Left renal cortex interstitium (tissue), 4 donors: ENCODE results near the gene SH3BP5. TPM values are rescaled to one million over a fixed set of nuclear protein-coding genes. Genes with fewer than 3 reads are reported as not detected.
A peak's percentile ranks its signal among the peaks of the same experiment; 100 is the strongest.

Experiments
- DNase-seq, 4 donors: peaks; one replicate each; pipeline ENCODE4 v3.0.0-alpha.2; 2013; ENCODE audit warnings: low read depth in 4 of 4, low spot score in 2 of 4, missing footprints in 1 of 4
- polyA plus RNA-seq, 4 donors: library from polyadenylated mRNA; unstranded; fragments of 120-200 nt; gene quantifications; one replicate each; pipeline ENCODE4 v1.2.1, GENCODE V29; 2013; ENCODE audit not compliant: insufficient read length in 4 of 4

The SH3BP5 gene
- polyA plus RNA-seq, 4 donors, result 46.0 to 64.4 (median 57.5) TPM

GRCh38 chr3:15300323-15301078 is 31.9 kb downstream of the SH3BP5 start:
- DNase-seq, result no peak

DNA sequence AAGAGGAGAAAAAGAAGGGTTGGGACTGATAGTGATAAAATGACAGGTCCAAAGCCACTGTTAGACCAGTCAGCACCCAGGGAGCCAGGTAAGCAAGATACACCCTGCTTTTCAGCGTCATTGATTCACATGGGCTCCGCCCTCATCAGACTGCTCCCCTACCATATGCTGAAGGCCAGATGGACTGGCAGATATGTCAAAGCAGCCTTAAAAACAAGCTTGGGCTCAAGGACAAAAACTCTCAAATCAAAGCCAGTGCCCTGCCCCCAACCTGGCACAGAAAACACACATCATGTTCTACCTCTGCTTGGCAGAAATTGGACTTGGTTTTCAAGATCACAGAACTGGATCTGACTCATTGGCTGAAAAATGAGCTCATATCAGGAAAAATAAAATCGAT is 33.4 kb downstream of the SH3BP5 start:
- no peak for DNase-seq

DNA sequence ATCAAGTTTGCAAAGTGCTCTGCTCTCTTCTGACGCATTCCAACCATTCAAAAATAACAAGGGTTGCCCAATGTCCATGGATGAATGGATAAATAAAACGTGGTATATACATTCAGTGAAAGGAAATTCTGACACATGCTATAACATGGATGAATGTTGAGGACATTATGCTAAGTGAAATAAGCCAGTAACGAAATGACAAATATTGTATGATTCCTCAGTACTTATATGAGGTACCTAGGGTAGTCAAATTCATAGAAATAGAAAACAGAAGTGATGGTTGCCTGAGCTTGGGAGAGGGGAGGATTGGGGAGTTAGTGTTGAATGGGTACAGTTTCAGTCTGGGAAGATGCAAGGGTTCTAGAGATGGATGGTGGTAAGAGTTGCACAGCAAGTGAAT is 33.9 kb downstream of the SH3BP5 start:
- no peak for DNase-seq

GRCh38 chr3:15297608-15298350 is 34.6 kb downstream of the SH3BP5 start:
- no peak for DNase-seq

- no peak for DNase-seq
These were observed 36.9 kb downstream of the SH3BP5 start for GRCh38 chr3:15295506-15295905.

DNA sequence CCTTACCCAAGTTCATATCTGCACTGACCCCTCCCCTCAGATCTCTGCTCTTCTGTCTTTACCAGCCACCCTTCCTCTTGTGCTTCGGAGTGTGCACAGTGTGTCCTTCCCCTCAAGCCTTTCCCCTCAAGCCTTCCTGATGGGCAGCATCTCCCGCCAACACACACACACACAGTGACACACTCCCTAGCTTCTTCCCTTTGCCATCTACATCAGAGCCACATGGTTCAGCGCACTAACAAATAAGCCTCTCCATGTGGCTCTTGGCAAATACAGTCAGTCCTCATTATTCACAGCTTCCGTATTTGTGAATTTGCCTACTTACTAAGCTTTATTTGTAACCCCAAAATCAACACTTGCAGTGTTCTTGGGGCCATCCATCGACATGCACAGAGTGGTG is 37.5 kb downstream of the SH3BP5 start:
- no peak for DNase-seq

- DNase-seq, result peak in 2 of 4 donors; percentile 36 to 50
These were observed 39.4 kb downstream of the SH3BP5 start for GRCh38 chr3:15292765-15293522.

DNA sequence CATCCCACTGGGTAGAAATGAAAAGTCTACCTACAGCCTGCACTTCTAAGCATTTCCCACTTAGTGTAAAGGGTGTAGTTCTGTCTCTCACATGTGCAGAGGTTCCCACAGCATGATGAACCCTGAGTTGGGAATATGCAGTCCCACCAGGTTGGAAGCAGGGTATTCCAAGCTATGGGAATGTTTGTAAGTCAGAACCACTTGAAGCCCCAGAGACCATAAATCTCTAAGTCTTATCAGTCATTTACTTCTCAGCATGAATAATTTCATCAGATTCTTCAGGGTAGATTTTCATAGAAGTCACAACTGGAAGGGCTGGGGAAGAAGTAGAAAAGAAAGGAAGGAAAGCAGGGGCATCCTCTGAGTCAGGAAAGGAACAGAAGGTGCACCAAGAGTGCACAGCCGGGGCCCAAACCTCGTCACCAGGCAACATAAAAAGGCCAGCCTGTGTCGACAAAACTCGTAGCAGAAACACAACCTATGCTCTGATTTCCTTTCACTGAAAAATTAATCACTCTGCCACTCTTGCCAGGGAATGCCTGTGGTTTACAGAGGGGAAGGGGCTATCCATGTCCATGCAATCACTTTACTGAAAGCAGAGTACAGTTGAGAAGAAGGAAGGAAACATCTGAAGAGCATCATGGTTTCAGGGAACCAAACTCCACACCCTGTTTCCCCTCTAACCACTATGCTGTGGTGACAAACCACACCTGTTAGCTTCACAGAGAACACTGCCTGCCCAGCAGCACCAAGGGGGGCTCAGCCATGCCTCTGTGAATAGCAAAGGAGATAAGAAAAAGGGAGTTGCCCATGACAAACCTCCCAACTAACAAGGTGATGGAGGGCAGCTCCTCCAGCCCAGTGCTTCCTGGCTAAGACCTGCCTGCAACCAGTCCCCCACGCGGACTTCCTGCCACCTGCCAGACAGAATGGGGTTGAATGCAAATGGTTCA is 40.5 kb downstream of the SH3BP5 start:
- DNase-seq, result no peak

- no peak for DNase-seq
These were observed 41.6 kb downstream of the SH3BP5 start for GRCh38 chr3:15290736-15291135.

- no peak for DNase-seq
These were observed 42.7 kb downstream of the SH3BP5 start for GRCh38 chr3:15289661-15290060.

DNA sequence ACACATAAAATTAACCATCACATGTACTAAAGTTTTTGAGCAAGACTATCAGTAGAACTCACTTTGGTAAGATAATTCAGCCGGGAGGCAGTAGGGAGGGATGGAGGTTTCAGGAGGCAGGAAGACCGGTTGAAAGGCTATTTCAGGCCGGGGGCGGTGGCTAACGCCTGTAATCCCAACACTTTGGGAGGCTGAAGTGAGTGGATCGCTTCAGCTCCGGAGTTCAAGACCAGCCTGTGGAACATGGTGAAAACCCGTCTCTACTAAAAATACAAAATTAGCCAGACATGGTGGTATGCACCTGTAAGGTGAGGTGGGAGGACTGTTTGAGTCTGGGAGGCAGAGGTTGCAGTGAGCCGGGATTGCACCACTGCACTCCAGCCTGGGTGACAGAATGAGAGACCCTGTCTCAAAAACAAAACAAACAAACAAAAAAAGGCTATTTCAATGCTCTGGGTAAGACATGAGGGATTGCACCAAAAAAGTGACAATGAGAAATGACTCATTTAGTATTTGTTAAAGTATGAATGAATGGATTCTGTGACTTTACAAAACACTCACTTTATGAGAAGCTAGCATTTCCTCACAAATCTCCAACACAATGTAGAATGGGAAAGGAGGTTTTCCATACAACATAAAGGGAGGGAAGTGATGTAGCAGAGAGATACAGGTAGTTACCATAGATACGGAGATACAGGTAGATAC is 43.9 kb downstream of the SH3BP5 start:
- DNase-seq, result no peak

DNA sequence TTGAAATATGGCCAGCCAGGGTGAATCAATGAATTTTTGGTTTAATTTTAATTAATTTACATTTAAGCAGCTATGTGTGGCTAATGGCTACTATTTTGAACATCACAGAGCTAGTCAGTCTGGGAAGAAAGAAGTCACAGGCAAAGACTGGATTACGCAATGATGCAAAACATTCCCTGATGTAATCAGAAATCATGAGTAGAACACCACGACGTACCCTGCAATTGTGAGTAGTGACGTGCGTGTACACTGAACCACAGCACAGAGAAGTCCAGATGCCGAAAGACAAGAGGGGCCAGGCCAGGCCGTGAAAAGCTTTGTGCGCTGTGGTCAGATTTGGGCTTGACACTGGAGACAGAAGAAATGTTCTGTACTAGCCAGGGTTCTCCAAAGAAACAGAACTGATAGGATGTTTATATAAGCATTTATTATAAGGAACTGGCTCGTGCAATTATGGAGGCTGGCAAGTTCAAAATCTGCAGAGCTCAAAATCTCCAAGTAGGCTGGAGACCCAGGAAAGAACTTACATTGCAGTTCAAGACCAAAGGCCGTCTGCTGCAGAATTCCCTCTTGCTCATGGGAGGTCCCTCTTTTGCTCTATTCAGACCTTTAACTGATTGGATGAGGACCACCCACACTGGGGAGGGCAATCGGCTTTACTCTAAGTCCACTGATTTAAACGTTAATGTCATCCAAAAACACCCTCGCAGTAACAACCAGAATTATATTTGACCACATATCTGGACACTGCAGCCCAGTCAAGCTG is 44.6 kb downstream of the SH3BP5 start:
- no peak for DNase-seq

DNA sequence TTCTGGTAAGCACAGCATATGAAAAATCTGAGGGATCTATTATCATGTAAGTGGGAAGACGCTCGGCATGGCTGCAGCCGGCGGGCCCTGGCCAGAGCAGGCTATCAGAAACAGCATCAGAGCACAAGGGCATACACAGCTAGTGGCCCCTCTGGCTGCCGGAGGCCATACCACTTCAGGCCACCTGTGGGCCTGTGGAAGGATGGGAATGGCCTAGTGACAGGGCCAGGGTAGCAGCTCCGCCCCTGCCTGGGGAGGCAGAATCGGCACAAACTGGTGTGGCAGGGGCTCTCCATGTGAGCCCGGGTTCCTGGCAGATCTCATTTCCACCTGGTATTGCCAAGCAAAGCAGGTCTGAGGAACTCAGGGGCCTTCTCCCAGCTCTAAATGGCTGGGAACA is 46.4 kb downstream of the SH3BP5 start:
- no peak for DNase-seq

GRCh38 chr3:15284121-15284889 is 48.1 kb downstream of the SH3BP5 start:
- no peak for DNase-seq

DNA sequence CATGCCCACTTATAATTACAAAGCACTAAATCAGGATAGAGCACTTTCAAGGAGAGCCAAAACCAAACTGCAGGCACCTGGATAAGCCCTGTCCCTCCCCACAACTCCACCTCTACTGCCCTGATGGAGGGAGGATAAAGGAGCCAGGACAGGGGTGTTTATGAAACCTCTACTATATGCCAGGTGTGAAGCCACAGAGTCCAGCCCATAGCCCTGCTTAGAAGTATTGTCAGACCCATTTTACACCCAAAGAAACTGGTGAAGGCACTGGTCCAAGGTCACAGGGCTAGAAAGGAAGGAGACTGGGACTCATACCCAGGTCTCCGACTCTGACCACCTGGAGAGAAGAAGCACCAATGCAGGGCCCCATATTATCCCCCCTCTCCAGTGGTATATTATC is 48.7 kb downstream of the SH3BP5 start:
- no peak for DNase-seq

GRCh38 chr3:15281817-15282216 is 50.6 kb downstream of the SH3BP5 start:
- DNase-seq, result no peak

- DNase-seq, result no peak
These were observed 51.4 kb downstream of the SH3BP5 start for GRCh38 chr3:15280853-15281532.
